Measurements from ENCODE around the gene BCAS4. TPM values are rescaled to one million over a fixed set of nuclear protein-coding genes. Genes with fewer than 3 reads are reported as not detected.

BCAS4 gene
- total RNA-seq, 2 donors from 2014 or later, result 7.7 to 10.2 TPM

GRCh38 chr20:50813801-50814200 lies 18.9 kb downstream of the BCAS4 start:
- TF ChIP-seq CTCF (IDR thresholded peaks at IDR 0.05), result no peak
- ATAC-seq (ENCODE audit: insufficient number of reproducible peaks, low FRiP score, low read depth), result no peak
- Histone ChIP-seq H3K27me3 (replicated peaks; ENCODE audit: insufficient read depth) (no peaks in the 10 kb centered on the region), H3K27ac (no peak overlapping the region), H3K36me3 (no peaks in the 10 kb centered on the region), H3K9me3 (no peaks in the 10 kb centered on the region), H3K4me3 (no peak overlapping the region), H3K4me1 (ENCODE audit: control insufficient read depth in 1 of 2, low read depth in 2 of 2) (peaks cover 14 to 43% of the 10 kb centered on the region in 2 donors)
- no peak for DNase-seq (ENCODE audit: low spot score)

- Histone ChIP-seq H3K4me3 (no peak overlapping the region), H3K4me1 (ENCODE audit: control insufficient read depth in 1 of 2, low read depth in 2 of 2) (peaks cover 15 to 46% of the 10 kb centered on the region in 2 donors), H3K27ac (peak overlapping the region in 1 of 2 donors; percentile 73), H3K36me3 (no peaks in the 10 kb centered on the region), H3K9me3 (no peaks in the 10 kb centered on the region), H3K27me3 (replicated peaks; ENCODE audit: insufficient read depth) (no peaks in the 10 kb centered on the region)
- no peak for DNase-seq (ENCODE audit: low spot score)
- ATAC-seq (ENCODE audit: insufficient number of reproducible peaks, low FRiP score, low read depth), result no peak
- no peak for TF ChIP-seq CTCF (IDR thresholded peaks at IDR 0.05)
Measured at GRCh38 chr20:50814438-50815161, 19.7 kb downstream of the BCAS4 start.

- no peak for TF ChIP-seq CTCF (IDR thresholded peaks at IDR 0.05)
- ATAC-seq (ENCODE audit: insufficient number of reproducible peaks, low FRiP score, low read depth), result no peak
- Histone ChIP-seq H3K4me1 (ENCODE audit: control insufficient read depth in 1 of 2, low read depth in 2 of 2) (peaks cover 15 to 46% of the 10 kb centered on the region in 2 donors), H3K27me3 (replicated peaks; ENCODE audit: insufficient read depth) (no peaks in the 10 kb centered on the region), H3K9me3 (no peaks in the 10 kb centered on the region), H3K4me3 (peak overlapping the region; percentile 30), H3K36me3 (no peaks in the 10 kb centered on the region), H3K27ac (peak overlapping the region; percentile 46 to 73)
- DNase-seq (ENCODE audit: low spot score), result no peak
Measured at GRCh38 chr20:50815162-50815989, 20.5 kb downstream of the BCAS4 start.

- DNase-seq (ENCODE audit: low spot score) (no peak), ATAC-seq (ENCODE audit: insufficient number of reproducible peaks, low FRiP score, low read depth) (no peak)
- H3K9me3 ChIP-seq, result no peaks in the 10 kb centered on the region
- H3K36me3 ChIP-seq, result no peaks in the 10 kb centered on the region
- peak overlapping the region; percentile 23 to 84 for H3K27ac ChIP-seq
- peaks cover 15 to 56% of the 10 kb centered on the region in 2 donors for H3K4me1 ChIP-seq (ENCODE audit: control insufficient read depth in 1 of 2, low read depth in 2 of 2)
- H3K27me3 ChIP-seq (replicated peaks; ENCODE audit: insufficient read depth), result no peaks in the 10 kb centered on the region
- peak overlapping the region; percentile 36 for H3K4me3 ChIP-seq
- no peak for TF ChIP-seq CTCF (IDR thresholded peaks at IDR 0.05)
Measured at GRCh38 chr20:50817776-50818172, 22.9 kb downstream of the BCAS4 start.

- Histone ChIP-seq H3K36me3 (no peaks in the 10 kb centered on the region), H3K9me3 (no peaks in the 10 kb centered on the region), H3K27me3 (replicated peaks; ENCODE audit: insufficient read depth) (no peaks in the 10 kb centered on the region), H3K4me1 (ENCODE audit: control insufficient read depth in 1 of 2, low read depth in 2 of 2) (peaks cover 16 to 58% of the 10 kb centered on the region in 2 donors), H3K4me3 (no peak overlapping the region), H3K27ac (no peak overlapping the region)
- no peak for TF ChIP-seq CTCF (IDR thresholded peaks at IDR 0.05)
- DNase-seq (ENCODE audit: low spot score), result no peak
- ATAC-seq (ENCODE audit: insufficient number of reproducible peaks, low FRiP score, low read depth), result no peak
Measured at GRCh38 chr20:50819349-50819748, 24.5 kb downstream of the BCAS4 start.
